Measurements from ENCODE around the gene AOC3. TPM values are rescaled to one million over a fixed set of nuclear protein-coding genes. Genes with fewer than 3 reads are reported as not detected.

The AOC3 gene
- total and polyA plus RNA-seq, 2 of the 13 experiments (the other 11 are each of a cell fraction or from before 2014, with no cell fraction given), result 8.7 to 51.7 TPM

DNA sequence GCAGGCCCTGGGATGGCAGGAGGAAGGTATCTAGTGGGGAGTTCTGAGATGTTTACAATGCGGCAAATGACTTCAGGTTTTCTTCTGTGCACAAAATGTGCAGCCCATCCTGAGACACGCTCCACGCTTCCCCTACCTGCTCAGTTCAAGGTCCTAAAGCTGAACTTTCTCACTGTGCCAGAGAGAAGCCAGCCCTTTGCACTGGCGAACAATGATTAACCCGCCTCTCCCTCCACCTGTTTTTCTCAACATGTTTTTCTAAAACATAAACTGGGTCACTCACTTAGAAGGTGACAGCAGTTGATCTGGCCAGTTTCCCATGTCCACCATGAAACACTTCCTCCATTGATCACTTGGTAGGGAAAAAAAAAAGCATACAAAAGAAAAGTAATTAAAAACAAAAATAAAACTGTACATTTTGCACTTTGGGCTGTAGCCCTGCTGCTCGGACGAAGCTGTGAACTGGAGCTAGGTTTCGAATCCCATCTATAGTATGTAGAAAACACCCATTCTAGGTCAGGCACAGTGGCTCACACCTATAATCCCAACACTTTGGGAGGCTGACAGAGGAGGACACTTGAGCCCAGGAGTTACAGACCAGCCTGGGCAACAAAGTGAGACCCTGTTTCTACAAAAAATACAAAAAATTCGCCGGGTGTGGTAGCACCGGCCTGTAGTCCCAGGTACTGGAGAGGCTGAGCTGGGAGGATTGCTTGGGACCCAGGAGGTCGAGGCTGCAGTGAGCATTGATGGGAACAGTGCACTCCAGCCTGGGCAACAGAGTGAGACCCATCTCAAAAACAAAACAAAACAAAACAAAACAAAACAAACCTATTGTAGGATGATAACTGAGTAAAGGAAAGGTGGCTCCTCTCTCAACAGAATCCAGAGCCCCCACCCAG, 43.5 kb downstream of the AOC3 start (continued):
- 0 out of 2 replicates have a peak, but pooled peaks have one; percentile 26 for TF ChIP-seq ZNF512 (CRISPR knock-in tag; IDR thresholded peaks at IDR 0.05)
- TF ChIP-seq ZNF143 (CRISPR knock-in tag; IDR thresholded peaks at IDR 0.05), result no peak
- no peak for TF ChIP-seq ZNF432 (CRISPR knock-in tag; IDR thresholded peaks at IDR 0.05; ENCODE audit: borderline replicate concordance)
- no peak for TF ChIP-seq TRIM24 (CRISPR knock-in tag; IDR thresholded peaks at IDR 0.05)
- TF ChIP-seq ZUFSP (CRISPR knock-in tag; IDR thresholded peaks at IDR 0.05; ENCODE audit: borderline replicate concordance), result no peak
- TF ChIP-seq ZNF451 (CRISPR knock-in tag; IDR thresholded peaks at IDR 0.05), result no peak; the same call in 1 of the 2 replicates
- no peak for TF ChIP-seq U2AF2 (IDR thresholded peaks at IDR 0.05; ENCODE audit: low read depth, low read length)
- TF ChIP-seq ZNF20 (CRISPR knock-in tag; IDR thresholded peaks at IDR 0.05), result no peak
- TF ChIP-seq ZXDC (CRISPR knock-in tag; IDR thresholded peaks at IDR 0.05), result no peak
- TF ChIP-seq RARG (CRISPR knock-in tag; IDR thresholded peaks at IDR 0.05; ENCODE audit: low read depth), result no peak
- no peak for TF ChIP-seq HOXA9 (CRISPR knock-in tag; IDR thresholded peaks at IDR 0.05; ENCODE audit: borderline replicate concordance)
- no peak for TF ChIP-seq RAD51 (IDR thresholded peaks at IDR 0.05; ENCODE audit: borderline replicate concordance)
- peak; percentile 92; the same call in 1 of the 2 replicates for TF ChIP-seq TOPORS (CRISPR knock-in tag; IDR thresholded peaks at IDR 0.05)
- no peak for TF ChIP-seq DR1 (CRISPR knock-in tag; IDR thresholded peaks at IDR 0.05)
- TF ChIP-seq GLMP (CRISPR knock-in tag; IDR thresholded peaks at IDR 0.05; ENCODE audit: borderline replicate concordance), result no peak
- no peak for TF ChIP-seq HMGXB3 (CRISPR knock-in tag; IDR thresholded peaks at IDR 0.05; ENCODE audit: borderline replicate concordance)

All from HepG2 (cell line).